ENCODE results near the gene ABHD5. TPM values are rescaled to one million over a fixed set of nuclear protein-coding genes. Genes with fewer than 3 reads are reported as not detected.

The ABHD5 gene
- total RNA-seq, 4 donors from 2014 or later: 39.4 to 310 (median 164) TPM

DNA sequence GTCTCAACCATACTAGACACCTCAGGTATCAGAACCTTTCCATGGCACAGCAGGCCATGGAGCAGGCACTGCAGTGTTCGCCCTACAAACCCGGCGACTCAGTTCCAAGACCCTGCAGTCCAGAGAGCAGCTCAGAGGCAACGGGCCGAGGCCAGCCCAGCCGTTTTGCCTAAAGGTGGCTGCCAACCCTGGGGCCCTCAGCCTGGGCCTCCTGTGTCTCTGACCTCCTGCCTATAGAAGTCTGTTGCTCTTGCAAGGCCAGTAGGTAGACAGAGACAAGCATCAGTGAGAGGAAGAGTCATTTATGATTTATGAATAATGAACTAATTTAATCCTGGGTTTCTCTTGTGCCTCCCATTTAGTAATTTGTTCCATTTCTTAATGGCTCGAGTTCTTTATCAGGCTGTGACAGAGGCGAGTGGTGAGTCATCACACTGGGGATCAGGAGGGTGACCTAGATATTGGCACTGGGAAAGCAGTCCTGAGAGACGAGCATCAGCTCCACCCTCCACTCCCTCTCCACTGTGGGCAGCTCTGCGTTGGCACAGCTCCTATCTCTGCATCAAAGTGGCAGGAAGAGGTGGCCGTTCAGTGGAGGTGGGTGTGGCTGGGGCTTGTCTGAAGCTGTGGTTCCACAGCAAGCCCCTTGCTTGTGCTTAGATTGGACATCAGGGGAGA is 79.8 kb downstream of the ABHD5 start:
- DNase-seq (ENCODE audit: low spot score) (no peak), ATAC-seq (ENCODE audit: low FRiP score) (peak; percentile 42)
- TF ChIP-seq, protein P1, sequence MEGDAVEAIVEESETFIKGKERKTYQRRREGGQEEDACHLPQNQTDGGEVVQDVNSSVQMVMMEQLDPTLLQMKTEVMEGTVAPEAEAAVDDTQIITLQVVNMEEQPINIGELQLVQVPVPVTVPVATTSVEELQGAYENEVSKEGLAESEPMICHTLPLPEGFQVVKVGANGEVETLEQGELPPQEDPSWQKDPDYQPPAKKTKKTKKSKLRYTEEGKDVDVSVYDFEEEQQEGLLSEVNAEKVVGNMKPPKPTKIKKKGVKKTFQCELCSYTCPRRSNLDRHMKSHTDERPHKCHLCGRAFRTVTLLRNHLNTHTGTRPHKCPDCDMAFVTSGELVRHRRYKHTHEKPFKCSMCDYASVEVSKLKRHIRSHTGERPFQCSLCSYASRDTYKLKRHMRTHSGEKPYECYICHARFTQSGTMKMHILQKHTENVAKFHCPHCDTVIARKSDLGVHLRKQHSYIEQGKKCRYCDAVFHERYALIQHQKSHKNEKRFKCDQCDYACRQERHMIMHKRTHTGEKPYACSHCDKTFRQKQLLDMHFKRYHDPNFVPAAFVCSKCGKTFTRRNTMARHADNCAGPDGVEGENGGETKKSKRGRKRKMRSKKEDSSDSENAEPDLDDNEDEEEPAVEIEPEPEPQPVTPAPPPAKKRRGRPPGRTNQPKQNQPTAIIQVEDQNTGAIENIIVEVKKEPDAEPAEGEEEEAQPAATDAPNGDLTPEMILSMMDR (IDR thresholded peaks at IDR 0.05): no peak

DNA sequence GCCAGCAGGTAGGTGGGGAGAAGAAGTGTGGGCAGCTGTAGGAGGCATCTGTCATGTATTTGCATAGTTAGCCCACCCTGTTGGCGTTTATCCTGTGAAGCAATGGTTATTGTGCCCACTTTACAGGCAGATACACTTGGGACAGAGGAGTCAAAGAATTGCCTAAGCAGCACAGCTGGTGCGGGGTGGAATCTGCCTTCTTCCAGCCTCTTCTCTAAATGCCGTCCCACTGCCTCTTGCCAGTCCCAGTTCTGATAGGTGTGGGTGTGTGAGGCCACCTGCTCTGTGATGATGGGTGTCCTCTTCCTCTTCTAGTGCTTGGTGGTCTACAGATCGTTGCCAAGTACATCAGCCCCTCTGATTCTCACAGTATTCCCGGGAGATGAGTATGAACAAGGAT is 80.9 kb downstream of the ABHD5 start:
- ATAC-seq (ENCODE audit: low FRiP score) (no peak), DNase-seq (ENCODE audit: low spot score) (no peak)
- TF ChIP-seq, protein P1 (IDR thresholded peaks at IDR 0.05): no peak

DNA sequence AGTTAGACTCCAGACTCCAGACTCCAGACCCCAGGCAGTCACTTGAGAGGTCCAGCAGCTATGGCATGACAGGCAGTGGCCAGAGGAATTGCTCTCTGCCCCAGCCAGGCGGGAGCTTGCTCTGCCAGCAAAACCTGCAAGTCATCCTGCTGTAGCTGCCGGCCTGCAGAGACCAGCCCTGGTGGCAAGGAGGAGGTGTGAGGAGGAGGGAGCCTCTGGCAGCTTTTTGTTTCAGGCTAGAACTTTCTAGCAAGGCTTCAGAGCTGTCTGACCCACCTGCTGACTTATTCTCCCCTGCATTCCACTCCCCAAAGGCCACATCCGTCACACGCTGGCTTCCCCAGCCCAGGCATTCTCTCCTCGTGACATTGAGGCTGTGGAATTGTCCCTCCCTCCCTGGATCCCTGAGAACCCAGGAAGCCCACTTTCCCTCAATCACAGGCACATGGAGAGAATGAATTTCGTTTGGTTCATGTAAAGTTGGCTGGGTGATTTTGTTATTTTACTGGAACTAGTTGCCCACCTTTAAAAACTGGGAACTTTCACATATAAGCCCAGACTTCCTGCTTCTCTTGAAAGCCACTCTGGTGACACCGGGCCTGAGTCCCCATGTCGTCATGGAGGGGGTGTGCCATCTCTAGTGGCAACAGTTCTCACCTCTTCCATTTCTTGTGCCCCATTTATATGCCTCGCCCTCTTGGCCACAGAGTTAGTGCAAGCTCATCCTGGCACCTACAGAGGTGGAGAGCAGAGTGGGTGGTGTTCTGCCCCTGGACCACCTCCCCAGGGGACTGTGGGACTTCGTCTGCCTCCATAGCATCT is 82.7 kb downstream of the ABHD5 start:
- TF ChIP-seq, protein P1 (IDR thresholded peaks at IDR 0.05): no peak
- ATAC-seq (ENCODE audit: low FRiP score) (no peak), DNase-seq (ENCODE audit: low spot score) (no peak)

DNA sequence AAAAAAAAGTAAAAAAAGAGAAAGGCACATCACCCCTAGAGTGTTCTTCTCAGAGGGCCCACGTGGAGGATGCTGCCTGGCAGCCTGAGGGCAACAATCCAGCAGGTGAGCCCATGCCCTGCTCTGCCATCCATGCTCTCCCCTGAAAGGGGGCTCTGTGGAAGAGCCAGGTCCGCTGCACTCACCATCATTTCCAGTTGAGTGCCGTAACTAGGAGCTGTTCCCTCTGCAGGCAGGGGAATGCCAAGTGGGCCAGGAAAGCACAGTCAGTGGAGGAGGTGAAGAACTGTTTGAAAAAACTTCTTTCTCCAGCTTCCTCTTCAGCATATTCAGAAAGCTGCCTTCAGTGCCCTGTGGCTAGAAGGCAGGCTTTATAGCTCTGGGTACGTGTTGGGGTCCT is 84.1 kb downstream of the ABHD5 start:
- ATAC-seq (ENCODE audit: low FRiP score) (no peak), DNase-seq (ENCODE audit: low spot score) (no peak)
- TF ChIP-seq, protein P1 (IDR thresholded peaks at IDR 0.05): no peak

DNA sequence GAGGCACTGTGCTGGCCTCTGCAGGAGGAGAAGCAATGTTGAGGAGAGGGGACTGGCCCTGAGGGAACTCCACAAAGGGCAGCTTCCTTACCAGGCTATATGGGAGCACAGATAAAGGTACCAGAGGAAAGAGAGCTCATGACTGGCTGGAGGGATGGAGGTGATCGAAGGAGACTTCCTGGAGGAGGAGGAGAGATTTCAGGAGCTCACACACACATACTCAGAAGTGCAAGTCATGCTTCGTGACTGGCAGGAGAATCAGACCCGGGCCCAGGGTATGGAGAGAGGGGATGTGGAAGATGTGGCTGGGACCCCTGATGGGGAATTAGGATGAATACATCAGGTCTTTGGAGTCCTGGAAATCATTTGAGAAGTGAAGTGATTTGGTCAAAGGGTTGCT is 85.4 kb downstream of the ABHD5 start:
- no peak for ATAC-seq (ENCODE audit: low FRiP score)
- no peak for DNase-seq (ENCODE audit: low spot score)
- TF ChIP-seq, protein P1 (IDR thresholded peaks at IDR 0.05): no peak

DNA sequence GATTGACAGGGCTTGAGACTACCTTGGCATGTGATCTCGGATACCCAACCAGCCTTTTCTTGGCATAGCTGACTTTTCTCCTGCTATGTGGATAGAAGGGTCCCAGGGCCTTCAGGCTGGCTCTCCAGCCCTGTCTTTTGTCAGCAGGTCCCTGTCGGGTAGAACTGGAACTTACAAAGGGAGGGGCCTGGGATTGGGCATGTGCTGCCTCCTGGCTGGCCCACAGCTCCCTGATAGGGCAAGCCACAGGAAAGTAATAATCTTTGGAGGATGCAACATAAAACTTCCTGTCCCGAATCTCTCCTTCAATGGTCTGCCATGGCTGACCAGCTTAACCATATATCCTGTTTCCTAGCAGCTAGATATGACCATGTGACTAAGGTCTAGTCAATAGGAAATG is 89.1 kb downstream of the ABHD5 start:
- TF ChIP-seq, protein P1 (IDR thresholded peaks at IDR 0.05): no peak
- DNase-seq (ENCODE audit: low spot score) (no peak), ATAC-seq (ENCODE audit: low FRiP score) (no peak)

All from omental fat pad (tissue), 4 donors.